ENCODE results near the gene GTPBP1. TPM values are rescaled to one million over a fixed set of nuclear protein-coding genes. Genes with fewer than 3 reads are reported as not detected.

The GTPBP1 gene
- polyA plus RNA-seq, 1 donor from 2014 or later = 46.7 TPM

DNA sequence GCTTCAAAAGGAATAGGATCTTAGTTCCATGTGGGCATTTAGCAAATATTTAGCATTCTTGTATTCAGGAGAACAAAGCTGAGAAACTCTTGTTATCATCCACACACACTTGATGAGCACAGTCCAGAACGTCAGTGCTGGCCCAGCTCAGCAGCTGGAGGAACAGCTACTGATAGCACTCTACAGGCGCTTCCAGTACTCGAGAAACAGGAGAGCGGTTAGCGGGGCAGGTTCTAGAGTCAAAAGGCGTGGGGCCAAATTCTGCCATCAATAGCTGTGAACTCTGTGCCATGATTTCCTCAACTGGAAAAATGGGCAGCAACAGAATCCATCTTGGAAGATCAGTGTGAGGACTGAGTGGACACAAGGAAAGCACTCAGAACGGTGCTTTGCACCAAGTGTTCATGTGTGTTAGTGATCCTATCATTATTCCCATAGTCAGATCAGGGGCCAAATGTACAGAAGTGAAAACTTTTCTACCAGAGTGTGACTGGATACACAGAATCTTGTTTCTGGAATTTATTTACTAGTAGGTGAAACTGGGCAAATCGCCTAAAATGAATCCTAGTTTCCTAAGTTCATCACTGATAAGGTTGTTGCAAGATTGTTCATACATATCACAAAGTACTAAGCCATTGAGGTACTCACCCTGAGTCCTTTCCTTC lies 8.2 kb upstream of the GTPBP1 start:
- peaks cover 47 to 57% (median 57%) of the 10 kb centered on the region in 3 donors for H3K4me1 Mint-ChIP-seq
- H3K27me3 Mint-ChIP-seq = no peaks in the 10 kb centered on the region
- H3K9me3 Mint-ChIP-seq = peaks cover 0 to 1% (median 0%) of the 10 kb centered on the region in 3 donors
- H3K27ac Mint-ChIP-seq = peak overlapping the region; percentile 25 to 98 (median 28)
- no peaks in the 10 kb centered on the region for H3K36me3 Mint-ChIP-seq
- peak overlapping the region in 3 of 4 donors; percentile 34 to 94 (median 43) for H3K4me3 Mint-ChIP-seq

DNA sequence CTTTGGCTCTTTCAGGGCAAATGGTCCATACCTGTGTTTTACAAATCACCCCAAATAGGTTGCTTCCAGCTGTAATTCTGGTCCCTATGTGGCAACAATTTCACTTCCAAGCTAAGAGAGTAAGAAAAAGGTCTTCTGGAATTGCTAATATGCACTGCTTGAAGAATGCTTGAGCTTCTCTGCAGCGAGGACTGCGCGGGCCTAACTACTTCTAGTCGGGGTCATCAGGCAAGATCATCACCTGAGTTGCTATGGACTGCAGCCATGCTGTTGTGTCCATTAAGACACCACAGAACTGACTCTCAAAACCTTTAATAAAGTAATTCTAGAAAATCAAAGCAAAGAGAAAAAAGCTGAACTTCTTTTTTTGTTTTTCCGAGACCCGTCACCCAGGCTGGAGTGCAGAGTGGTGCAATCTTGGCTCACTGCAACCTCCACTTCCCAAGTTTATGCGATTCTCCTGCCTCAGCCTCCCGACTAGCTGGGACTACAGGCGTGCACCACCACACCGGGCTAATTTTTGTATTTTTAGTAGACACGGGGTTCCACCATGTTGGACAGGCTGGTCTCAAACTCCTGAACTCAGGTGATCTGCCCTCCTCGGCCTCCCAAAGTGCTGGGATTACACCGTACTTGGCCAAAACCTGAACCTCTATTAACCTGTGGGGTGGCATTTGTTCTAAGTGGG lies 7.2 kb upstream of the GTPBP1 start:
- no peaks in the 10 kb centered on the region for H3K27me3 Mint-ChIP-seq
- peak overlapping the region; percentile 59 to 99 (median 98) for H3K27ac Mint-ChIP-seq
- peak overlapping the region; percentile 21 to 98 (median 96) for H3K4me3 Mint-ChIP-seq
- no peaks in the 10 kb centered on the region for H3K36me3 Mint-ChIP-seq
- peaks cover 0 to 1% (median 0%) of the 10 kb centered on the region in 3 donors for H3K9me3 Mint-ChIP-seq
- H3K4me1 Mint-ChIP-seq = peaks cover 45 to 50% (median 48%) of the 10 kb centered on the region in 3 donors

DNA sequence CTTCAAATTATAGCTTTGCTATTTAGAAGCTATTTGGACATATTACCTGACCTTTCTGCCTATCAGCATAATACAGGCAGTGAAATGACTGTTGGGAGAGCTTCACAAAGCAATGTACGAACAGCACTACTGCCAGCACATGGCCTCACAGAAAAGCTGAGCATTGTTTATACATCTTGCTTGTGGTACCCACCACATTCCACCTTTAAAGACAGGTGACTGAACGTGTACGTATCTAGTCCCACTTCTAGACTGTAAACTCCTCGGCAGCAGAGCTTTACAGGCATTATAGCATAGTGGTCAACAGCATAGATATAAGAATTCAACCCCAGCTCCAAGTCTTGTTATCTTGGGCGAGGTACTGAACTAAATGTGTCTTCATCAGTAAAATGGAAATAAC lies 6.6 kb upstream of the GTPBP1 start:
- H3K4me1 Mint-ChIP-seq = peaks cover 42 to 48% (median 44%) of the 10 kb centered on the region in 3 donors
- H3K4me3 Mint-ChIP-seq = peak overlapping the region; percentile 94 to 98 (median 96)
- no peaks in the 10 kb centered on the region for H3K27me3 Mint-ChIP-seq
- no peaks in the 10 kb centered on the region for H3K36me3 Mint-ChIP-seq
- peak overlapping the region; percentile 59 to 99 (median 98) for H3K27ac Mint-ChIP-seq
- peaks cover 0 to 1% (median 0%) of the 10 kb centered on the region in 3 donors for H3K9me3 Mint-ChIP-seq

DNA sequence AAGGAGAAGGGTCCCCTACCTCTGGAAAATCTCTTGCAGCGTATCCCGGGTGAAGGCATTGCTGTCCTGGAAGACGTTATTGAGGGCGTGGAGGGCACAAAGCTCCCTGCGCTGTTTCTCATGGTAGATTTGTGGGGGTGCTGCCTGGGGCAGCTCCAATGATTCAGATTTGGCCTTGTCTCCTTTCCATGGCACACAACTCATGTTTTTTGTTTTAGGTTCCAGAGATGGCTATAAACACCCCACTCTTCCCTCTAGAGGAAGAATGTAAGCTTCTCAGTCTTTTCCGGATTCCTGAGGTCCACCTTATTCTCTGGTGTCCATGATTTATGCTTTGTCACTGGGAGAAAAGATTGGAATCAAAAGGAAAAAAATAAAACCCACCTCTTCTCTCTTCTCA lies 6.0 kb upstream of the GTPBP1 start:
- Mint-ChIP-seq H3K27ac (peak overlapping the region; percentile 97 to 99 (median 98)), H3K27me3 (no peaks in the 10 kb centered on the region), H3K36me3 (no peaks in the 10 kb centered on the region), H3K4me1 (peaks cover 40 to 49% (median 40%) of the 10 kb centered on the region in 3 donors), H3K4me3 (peak overlapping the region; percentile 94 to 98 (median 96)), H3K9me3 (peaks cover 0 to 1% (median 0%) of the 10 kb centered on the region in 3 donors)

DNA sequence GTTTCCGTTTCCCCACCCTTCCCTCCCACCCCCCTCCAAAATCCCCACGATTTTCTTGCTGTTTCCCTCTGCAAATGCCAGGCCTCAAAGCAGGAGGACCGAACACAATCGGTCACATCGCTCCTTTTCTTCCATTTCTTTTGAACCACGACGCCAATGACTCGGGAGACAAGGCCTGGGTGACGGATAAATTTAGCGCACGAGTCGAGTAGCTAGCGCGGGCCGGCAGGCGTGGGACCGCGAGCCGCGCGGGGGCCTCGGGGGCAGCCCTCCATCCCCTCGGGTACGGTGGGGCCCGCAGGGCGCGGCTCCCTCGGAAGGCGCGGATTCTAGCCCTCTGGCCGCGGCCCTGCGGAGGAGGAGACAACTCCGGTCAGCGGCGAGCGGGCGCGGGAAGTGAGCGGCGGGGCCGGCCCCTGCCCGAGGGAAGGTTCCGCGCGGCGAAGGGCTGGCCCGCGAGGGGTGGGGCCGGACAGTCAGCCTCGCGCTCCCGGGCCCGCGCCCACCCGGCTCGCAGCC lies 5.4 kb upstream of the GTPBP1 start:
- Mint-ChIP-seq H3K36me3 (no peaks in the 10 kb centered on the region), H3K4me1 (peaks cover 40 to 50% (median 44%) of the 10 kb centered on the region in 3 donors), H3K27me3 (no peaks in the 10 kb centered on the region), H3K27ac (peak overlapping the region; percentile 97 to 100 (median 98)), H3K4me3 (peak overlapping the region; percentile 94 to 99 (median 96)), H3K9me3 (peaks cover 0 to 1% (median 0%) of the 10 kb centered on the region in 3 donors)

DNA sequence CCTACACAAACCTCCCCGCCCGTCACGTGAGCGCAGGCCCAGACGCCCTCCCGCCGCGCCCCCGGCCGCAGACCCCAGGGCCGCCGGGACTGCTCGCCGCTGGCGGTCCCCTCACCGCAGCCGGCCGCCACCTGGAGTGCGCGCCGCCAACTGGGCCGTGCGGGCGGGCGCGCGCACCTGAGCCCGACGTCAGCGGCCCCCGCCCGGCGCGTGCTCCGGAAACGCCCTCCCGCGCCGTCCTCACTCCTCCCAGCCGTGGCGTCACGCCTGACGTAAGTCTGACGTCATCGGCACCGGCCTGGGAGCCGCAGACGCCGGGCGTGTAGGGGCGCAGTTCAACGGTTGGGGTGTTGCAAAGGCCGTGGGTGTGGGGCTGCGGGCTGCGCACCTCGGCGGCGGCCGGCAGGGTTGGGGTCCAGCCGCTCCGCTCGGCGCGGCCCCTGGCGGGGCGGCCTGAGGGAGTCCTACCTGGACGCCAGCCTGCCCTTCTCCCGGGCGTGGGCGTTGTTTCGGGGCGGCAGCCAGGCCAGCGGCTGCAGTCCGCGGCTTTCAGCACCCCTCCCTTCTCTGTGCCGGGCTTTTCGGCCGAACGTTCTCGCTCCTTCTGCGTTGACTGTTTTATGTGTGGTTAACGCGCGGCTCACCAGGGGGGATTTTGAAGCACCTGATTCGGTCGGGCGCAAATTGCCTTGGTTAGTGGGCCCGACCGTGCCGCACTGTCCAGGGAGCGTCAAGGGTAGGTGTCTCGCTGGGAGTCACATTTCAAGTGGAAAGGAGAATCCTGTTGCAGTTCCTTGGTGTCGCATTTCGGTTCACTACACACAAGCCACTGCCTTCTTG lies 4.7 kb upstream of the GTPBP1 start, which contains the start of gene JOSD1:
TSS of gene JOSD1 (minus strand) at position 155 of the 840 bp plus-strand sequence. CDS start 956 bp downstream, outside the sequence.
- H3K4me1 Mint-ChIP-seq = peaks cover 40 to 53% (median 44%) of the 10 kb centered on the region in 3 donors
- peak within 1 kb of the TSS; percentile 94 to 99 (median 96) for H3K4me3 Mint-ChIP-seq
- peak within 1 kb of the TSS; percentile 98 to 100 (median 99) for H3K27ac Mint-ChIP-seq
- H3K27me3 Mint-ChIP-seq = no peaks in the 10 kb centered on the region
- H3K36me3 Mint-ChIP-seq = no peaks in the 10 kb centered on the region
- H3K9me3 Mint-ChIP-seq = peaks cover 0 to 1% (median 0%) of the 10 kb centered on the region in 3 donors

DNA sequence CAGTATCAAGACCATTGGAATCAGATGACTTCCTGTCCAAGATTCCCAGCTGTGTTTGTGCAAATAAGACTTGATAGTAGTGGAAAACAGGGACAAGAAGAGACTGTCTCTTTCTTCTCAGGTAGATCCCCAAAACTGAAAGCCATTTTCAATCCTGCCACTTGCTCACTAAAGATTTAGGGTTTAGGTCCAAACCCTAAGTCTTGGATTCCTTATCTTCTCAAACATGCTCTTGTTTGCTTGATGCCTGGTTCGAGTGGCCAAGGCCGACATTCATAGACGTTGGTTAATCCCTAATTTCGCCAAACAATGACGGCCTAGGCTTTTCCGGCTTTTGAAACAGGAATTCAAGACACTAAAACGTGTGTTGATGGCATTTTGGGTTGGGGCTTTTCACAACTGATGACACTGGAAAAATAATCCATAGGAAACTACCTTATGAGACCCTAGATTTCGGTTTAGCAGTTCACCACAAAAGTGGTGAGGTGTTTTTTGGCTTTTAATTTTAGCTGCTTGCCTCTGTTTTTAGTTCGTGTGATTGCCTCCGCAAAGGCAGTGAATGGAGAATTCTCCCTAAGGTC lies 1.0 kb upstream of the GTPBP1 start:
- H3K27me3 Mint-ChIP-seq = no peaks in the 10 kb centered on the region
- peaks cover 0 to 1% (median 0%) of the 10 kb centered on the region in 3 donors for H3K9me3 Mint-ChIP-seq
- no peaks in the 10 kb centered on the region for H3K36me3 Mint-ChIP-seq
- H3K4me1 Mint-ChIP-seq = peaks cover 26 to 46% (median 43%) of the 10 kb centered on the region in 3 donors
- H3K4me3 Mint-ChIP-seq = peak overlapping the region; percentile 70 to 92 (median 91)
- peak overlapping the region; percentile 74 to 99 (median 96) for H3K27ac Mint-ChIP-seq

DNA sequence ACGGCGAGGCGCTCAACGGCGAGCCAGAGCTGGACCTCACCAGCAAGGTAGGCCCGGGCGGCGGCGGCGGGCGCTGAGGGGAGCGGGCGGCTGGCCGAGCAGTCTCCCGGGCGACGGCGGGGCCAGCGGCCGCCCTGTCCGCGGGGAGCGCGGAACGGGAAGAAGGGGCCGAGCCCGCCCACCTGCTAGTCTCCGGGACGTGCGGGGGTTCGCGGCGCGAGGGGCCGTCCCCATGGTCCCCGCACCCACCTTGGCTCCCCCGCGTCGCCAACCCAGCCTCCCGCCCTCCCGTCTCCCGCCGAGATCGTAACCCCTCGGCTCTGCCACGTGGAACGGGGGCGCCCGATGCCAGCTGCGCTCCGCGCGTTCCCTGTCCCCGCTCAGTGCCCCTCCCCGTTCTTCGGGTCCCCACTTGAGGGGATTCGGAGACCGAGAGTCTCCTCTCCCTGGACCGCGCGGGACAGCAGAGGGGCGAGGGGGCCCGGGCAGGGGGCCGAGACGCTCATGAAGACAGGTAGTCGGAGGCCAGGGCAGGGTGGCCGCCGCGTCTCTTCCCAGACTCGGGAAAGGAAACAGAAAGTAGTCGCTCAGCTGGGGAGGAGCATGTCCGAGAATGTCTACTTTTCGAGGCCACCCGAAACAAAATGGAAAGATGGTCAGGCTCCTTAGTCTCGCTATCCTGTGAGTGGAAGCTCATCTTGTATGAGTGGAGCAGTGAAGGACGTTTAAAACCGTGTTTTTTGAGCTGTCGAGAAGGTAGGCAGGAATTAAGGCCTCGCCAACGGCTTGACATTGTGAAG lies 557 bp downstream of the GTPBP1 start:
- peaks cover 30 to 58% (median 48%) of the 10 kb centered on the region in 3 donors for H3K4me1 Mint-ChIP-seq
- peak overlapping the region; percentile 85 to 97 (median 94) for H3K4me3 Mint-ChIP-seq
- H3K9me3 Mint-ChIP-seq = peaks cover 0 to under 1% (median 0%) of the 10 kb centered on the region in 3 donors
- no peaks in the 10 kb centered on the region for H3K36me3 Mint-ChIP-seq
- H3K27me3 Mint-ChIP-seq = no peaks in the 10 kb centered on the region
- peak overlapping the region; percentile 74 to 99 (median 92) for H3K27ac Mint-ChIP-seq

DNA sequence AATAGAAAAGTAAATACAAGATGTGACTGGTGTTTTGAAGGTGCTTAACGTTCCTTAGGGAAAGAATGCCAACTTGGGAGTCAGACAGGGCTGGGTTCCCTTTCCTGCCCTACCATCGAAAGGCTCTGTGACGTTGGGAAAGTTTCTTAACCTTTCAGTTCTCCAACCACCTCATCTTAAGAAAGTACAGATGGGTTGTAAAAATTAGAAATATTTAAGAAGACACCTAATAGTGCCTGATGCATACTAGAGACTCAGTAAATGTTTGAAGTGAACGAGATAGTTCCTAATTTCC lies 1.1 kb downstream of the GTPBP1 start:
- peak overlapping the region; percentile 85 to 97 (median 94) for H3K4me3 Mint-ChIP-seq
- H3K27ac Mint-ChIP-seq = peak overlapping the region; percentile 71 to 96 (median 92)
- H3K9me3 Mint-ChIP-seq = no peaks in the 10 kb centered on the region
- no peaks in the 10 kb centered on the region for H3K36me3 Mint-ChIP-seq
- H3K4me1 Mint-ChIP-seq = peaks cover 27 to 57% (median 43%) of the 10 kb centered on the region in 3 donors
- no peaks in the 10 kb centered on the region for H3K27me3 Mint-ChIP-seq

DNA sequence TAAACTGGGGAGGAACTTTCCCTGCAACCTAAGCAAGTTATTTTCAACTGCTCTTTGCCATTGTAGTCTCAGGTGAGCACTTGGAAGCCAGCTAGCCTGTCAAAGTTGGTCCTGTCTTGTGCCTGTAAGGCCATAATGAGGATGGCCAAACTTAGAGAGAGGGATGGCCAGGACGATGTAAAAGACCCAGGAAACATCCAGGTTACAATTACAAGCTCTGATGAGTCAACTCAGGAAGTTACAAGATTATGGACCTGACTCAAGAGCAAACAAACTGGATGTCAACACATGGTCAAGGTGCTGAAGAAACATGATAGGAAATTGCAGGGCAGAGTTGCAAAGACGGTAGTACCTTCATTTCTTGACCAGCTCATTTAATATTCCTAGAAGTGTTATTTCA lies 1.6 kb downstream of the GTPBP1 start:
- H3K9me3 Mint-ChIP-seq = no peaks in the 10 kb centered on the region
- peak overlapping the region; percentile 85 to 97 (median 94) for H3K4me3 Mint-ChIP-seq
- peak overlapping the region; percentile 71 to 96 (median 92) for H3K27ac Mint-ChIP-seq
- peaks cover 4% of the 10 kb centered on the region for H3K36me3 Mint-ChIP-seq
- H3K4me1 Mint-ChIP-seq = peaks cover 31 to 62% (median 46%) of the 10 kb centered on the region in 3 donors
- H3K27me3 Mint-ChIP-seq = no peaks in the 10 kb centered on the region

DNA sequence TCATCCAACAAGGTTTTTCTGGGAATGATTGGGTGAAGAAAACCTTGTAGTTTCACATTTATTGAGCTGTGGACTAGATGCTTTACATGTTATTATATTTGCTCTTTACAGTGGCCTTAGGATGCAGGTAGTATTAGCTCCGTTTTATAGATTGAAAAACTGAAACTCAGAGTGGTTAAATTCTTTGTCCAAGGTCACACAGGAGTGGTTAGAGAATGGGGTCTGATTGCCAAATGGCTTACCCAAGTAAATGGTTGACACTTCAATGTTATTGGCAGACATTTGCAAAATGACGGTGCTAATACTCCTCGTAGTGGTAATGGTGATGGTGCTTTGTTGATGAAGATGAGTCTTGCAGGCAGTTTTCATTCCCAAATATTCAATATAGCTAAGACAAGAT lies 2.2 kb downstream of the GTPBP1 start:
- Mint-ChIP-seq H3K27me3 (no peaks in the 10 kb centered on the region), H3K27ac (peak overlapping the region; percentile 69 to 96 (median 86)), H3K4me3 (peak overlapping the region; percentile 63 to 97 (median 94)), H3K9me3 (no peaks in the 10 kb centered on the region), H3K36me3 (peaks cover 4% of the 10 kb centered on the region), H3K4me1 (peaks cover 34 to 67% (median 50%) of the 10 kb centered on the region in 3 donors)

DNA sequence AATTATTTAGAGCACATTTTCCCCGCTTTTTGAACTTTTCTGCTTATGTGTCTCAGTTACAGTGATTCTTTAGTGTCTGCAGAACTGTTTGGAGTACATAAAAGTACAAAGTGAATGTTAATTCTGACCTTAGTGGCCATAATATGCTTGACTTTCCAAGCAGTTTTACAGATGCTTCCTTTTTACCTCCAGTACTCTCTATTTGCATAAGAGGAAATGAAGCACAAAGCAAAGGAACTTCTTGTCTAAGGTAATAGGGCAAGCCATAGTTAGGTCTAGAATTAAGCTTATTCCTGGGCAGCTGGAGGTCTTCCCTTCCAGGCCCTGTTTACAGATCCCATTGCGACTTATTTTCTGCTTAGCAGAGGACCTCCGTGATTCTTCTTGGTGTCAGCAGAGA lies 3.6 kb downstream of the GTPBP1 start:
- no peaks in the 10 kb centered on the region for H3K9me3 Mint-ChIP-seq
- peaks cover 4% of the 10 kb centered on the region for H3K36me3 Mint-ChIP-seq
- peak overlapping the region; percentile 63 to 97 (median 86) for H3K4me3 Mint-ChIP-seq
- H3K4me1 Mint-ChIP-seq = peaks cover 43 to 75% (median 59%) of the 10 kb centered on the region in 3 donors
- peak overlapping the region; percentile 44 to 92 (median 86) for H3K27ac Mint-ChIP-seq
- H3K27me3 Mint-ChIP-seq = no peaks in the 10 kb centered on the region

DNA sequence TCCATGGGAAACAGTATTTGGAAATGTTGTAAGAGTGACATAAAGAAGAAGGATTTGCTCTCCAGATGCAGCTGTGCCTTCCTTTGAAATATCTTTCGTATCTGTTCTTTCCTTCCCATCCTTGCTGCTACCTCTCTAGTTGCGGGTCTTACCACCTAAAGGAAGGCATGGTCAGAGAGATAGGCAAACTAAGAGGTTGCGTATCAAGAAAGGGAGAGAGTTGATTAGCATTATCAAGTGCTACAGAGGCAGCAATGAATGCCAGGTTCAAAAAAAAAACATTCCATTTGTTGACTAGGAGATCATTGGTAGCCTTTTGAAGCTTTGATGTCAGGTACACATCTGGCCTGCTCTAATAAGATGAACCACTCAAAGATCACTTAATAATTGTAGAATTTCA lies 4.6 kb downstream of the GTPBP1 start:
- peaks cover 46 to 73% (median 55%) of the 10 kb centered on the region in 3 donors for H3K4me1 Mint-ChIP-seq
- H3K27ac Mint-ChIP-seq = peak overlapping the region in 2 of 3 donors; percentile 39 to 81
- no peak overlapping the region for H3K4me3 Mint-ChIP-seq
- no peaks in the 10 kb centered on the region for H3K27me3 Mint-ChIP-seq
- no peaks in the 10 kb centered on the region for H3K9me3 Mint-ChIP-seq
- H3K36me3 Mint-ChIP-seq = peaks cover 4% of the 10 kb centered on the region

Data from IgD-negative memory B cell (primary cell).